Activated naive CD4-positive, alpha-beta T cell treated with anti-CD3 and anti-CD28 coated beads, Interleukin-2, amount 50 U/mL, for 24 hours (primary cell): Measurements from ENCODE around the gene EMCN.
"Not testable (repeated sequence)": the region's sequence is repeated elsewhere in the genome, so short reads cannot be mapped to it uniquely, and the experiment has no call there.

Experiments
- H3K27ac Mint-ChIP-seq: one replicate; pipeline ENCODE4 v1.8.0; 2021; ENCODE audit warnings: mild to moderate bottlenecking, mixed read lengths
- H3K27me3 Mint-ChIP-seq: one replicate; pipeline ENCODE4 v1.8.0; 2021; ENCODE audit warnings: mixed read lengths
- H3K36me3 Mint-ChIP-seq: one replicate; pipeline ENCODE4 v1.8.0; 2021; ENCODE audit warnings: mixed read lengths
- H3K4me1 Mint-ChIP-seq: one replicate; pipeline ENCODE4 v1.8.0; 2021; ENCODE audit warnings: mixed read lengths
- H3K4me3 Mint-ChIP-seq: one replicate; pipeline ENCODE4 v1.8.0; 2021; ENCODE audit warnings: mild to moderate bottlenecking, mixed read lengths
- H3K9me3 Mint-ChIP-seq: one replicate; pipeline ENCODE4 v1.8.0; 2021; ENCODE audit warnings: mixed read lengths

EMCN gene

GRCh38 chr4:100369871-100370270 lies 148.0 kb downstream of the EMCN start:
- Mint-ChIP-seq H3K4me1 (no peaks in the 10 kb centered on the region), H3K9me3 (no peaks in the 10 kb centered on the region), H3K27ac (no peak overlapping the region), H3K4me3 (no peak overlapping the region), H3K27me3 (peaks cover 2% of the 10 kb centered on the region), H3K36me3 (no peaks in the 10 kb centered on the region)

DNA sequence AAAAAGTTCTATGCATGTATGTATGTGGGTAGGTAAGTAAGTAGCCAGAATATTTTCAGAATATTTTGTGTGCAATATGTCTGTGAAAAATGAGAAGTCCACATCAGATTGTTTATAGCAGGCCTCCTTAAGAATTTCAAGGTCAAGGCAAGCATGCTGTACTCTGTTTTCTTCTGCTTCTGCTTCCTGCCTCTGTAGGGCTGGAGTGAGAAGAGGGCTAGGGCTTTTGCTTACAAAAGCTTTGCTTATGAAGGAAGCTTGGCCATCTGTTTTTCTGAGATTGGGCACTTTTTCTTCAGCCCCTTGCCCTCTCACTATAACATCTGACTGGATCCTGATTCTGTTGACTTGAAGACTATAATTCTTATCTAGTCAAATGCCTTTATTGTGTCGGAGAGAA lies 150.4 kb downstream of the EMCN start:
- H3K9me3 Mint-ChIP-seq: no peaks in the 10 kb centered on the region
- H3K4me3 Mint-ChIP-seq: no peak overlapping the region
- no peaks in the 10 kb centered on the region for H3K4me1 Mint-ChIP-seq
- H3K27ac Mint-ChIP-seq: no peak overlapping the region
- H3K36me3 Mint-ChIP-seq: no peaks in the 10 kb centered on the region
- H3K27me3 Mint-ChIP-seq: peaks cover 2% of the 10 kb centered on the region

DNA sequence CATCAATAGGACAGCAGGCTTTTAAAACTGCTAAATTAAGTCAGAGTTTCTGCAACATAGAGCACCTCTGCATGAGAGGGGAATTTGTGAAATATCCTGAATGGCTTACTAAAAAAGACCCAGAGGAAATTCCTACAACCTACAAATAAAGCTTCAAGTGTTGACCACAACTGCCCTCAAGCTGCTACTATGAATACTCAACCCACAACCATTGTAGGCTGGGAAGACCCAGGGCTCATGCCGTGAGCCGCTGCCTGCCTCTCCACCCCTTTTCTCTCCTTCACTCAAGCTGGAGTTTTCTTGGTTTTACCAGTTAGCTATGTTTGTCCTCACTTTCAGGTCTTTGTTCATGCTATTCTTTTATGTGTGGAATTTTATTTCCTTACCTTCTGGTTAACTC lies 151.6 kb downstream of the EMCN start:
- no peak overlapping the region for H3K27ac Mint-ChIP-seq
- no peaks in the 10 kb centered on the region for H3K36me3 Mint-ChIP-seq
- H3K4me3 Mint-ChIP-seq: no peak overlapping the region
- H3K4me1 Mint-ChIP-seq: no peaks in the 10 kb centered on the region
- H3K9me3 Mint-ChIP-seq: no peaks in the 10 kb centered on the region
- peaks cover 2% of the 10 kb centered on the region for H3K27me3 Mint-ChIP-seq

GRCh38 chr4:100362366-100362765 lies 155.5 kb downstream of the EMCN start:
- Mint-ChIP-seq H3K36me3 (no peaks in the 10 kb centered on the region), H3K4me3 (no peak overlapping the region), H3K27me3 (no peaks in the 10 kb centered on the region), H3K27ac (no peak overlapping the region), H3K4me1 (no peaks in the 10 kb centered on the region), H3K9me3 (peaks cover 2% of the 10 kb centered on the region)

- H3K27me3 Mint-ChIP-seq: no peaks in the 10 kb centered on the region
- H3K4me3 Mint-ChIP-seq: no peak overlapping the region
- no peaks in the 10 kb centered on the region for H3K4me1 Mint-ChIP-seq
- H3K36me3 Mint-ChIP-seq: no peaks in the 10 kb centered on the region
- no peak overlapping the region for H3K27ac Mint-ChIP-seq
- peaks cover 11% of the 10 kb centered on the region for H3K9me3 Mint-ChIP-seq
Measured at GRCh38 chr4:100361336-100361735, 156.5 kb downstream of the EMCN start.

GRCh38 chr4:100360211-100360610 lies 157.6 kb downstream of the EMCN start:
- H3K9me3 Mint-ChIP-seq: peaks cover 15% of the 10 kb centered on the region
- no peaks in the 10 kb centered on the region for H3K36me3 Mint-ChIP-seq
- H3K27ac Mint-ChIP-seq: no peak overlapping the region
- H3K4me1 Mint-ChIP-seq: no peaks in the 10 kb centered on the region
- no peaks in the 10 kb centered on the region for H3K27me3 Mint-ChIP-seq
- H3K4me3 Mint-ChIP-seq: no peak overlapping the region

GRCh38 chr4:100359441-100359840 lies 158.4 kb downstream of the EMCN start:
- H3K4me3 Mint-ChIP-seq: no peak overlapping the region
- no peaks in the 10 kb centered on the region for H3K36me3 Mint-ChIP-seq
- H3K27me3 Mint-ChIP-seq: no peaks in the 10 kb centered on the region
- H3K4me1 Mint-ChIP-seq: no peaks in the 10 kb centered on the region
- no peak overlapping the region for H3K27ac Mint-ChIP-seq
- peaks cover 15% of the 10 kb centered on the region for H3K9me3 Mint-ChIP-seq

DNA sequence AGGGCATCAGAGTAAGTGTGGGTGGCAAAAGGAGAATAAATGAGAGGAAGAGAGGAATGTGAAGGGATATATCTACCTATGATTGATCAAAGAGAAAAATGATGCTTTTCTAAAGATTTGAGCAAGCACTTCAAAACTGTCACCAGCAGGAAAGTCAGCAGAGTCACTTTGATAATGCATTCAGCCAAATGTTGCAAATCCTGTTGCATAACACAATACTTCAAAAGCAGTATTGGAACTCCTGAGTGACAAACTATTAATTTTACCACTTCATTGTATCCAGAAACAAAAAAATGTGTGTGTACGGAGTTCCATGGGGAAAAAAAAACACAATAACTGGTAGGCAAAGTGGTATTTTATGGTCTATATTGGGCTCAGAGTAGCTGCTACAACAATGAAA lies 160.3 kb downstream of the EMCN start:
- Mint-ChIP-seq H3K27me3 (no peaks in the 10 kb centered on the region), H3K9me3 (peaks cover 15% of the 10 kb centered on the region), H3K4me1 (no peaks in the 10 kb centered on the region), H3K4me3 (no peak overlapping the region), H3K27ac (no peak overlapping the region), H3K36me3 (no peaks in the 10 kb centered on the region)

- H3K36me3 Mint-ChIP-seq: no peaks in the 10 kb centered on the region
- H3K4me3 Mint-ChIP-seq: no peak overlapping the region
Measured at GRCh38 chr4:100356172-100356571, 161.7 kb downstream of the EMCN start.

DNA sequence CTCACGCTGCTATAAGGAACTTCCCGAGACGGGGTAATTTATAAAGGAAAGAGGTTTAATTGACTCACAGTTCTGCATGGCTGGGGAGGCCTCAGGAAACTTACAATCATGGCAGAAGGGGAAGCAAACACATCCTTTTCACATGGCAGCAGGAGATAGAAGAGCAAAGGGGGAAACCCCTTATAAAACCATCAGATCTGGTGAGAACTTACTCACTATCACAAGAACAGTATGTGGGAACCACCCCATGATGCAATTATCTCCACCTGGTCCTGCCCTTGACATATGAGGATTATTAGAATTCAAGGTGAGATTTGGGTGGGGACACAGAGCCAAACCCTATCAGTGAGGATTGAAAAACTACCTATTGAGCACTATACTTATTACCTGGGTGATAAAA lies 165.5 kb downstream of the EMCN start:
- H3K9me3 Mint-ChIP-seq: peaks cover 18% of the 10 kb centered on the region
- not testable (repeated sequence) for H3K4me1 Mint-ChIP-seq, H3K27me3 Mint-ChIP-seq, H3K27ac Mint-ChIP-seq, H3K4me3 Mint-ChIP-seq, H3K36me3 Mint-ChIP-seq

More at GRCh38 chr4:100356172-100356571, 161.7 kb downstream of the EMCN start:
- H3K27ac Mint-ChIP-seq: no peak overlapping the region
- peaks cover 20% of the 10 kb centered on the region for H3K9me3 Mint-ChIP-seq
- no peaks in the 10 kb centered on the region for H3K4me1 Mint-ChIP-seq
- no peaks in the 10 kb centered on the region for H3K27me3 Mint-ChIP-seq

- Mint-ChIP-seq H3K4me3 (no peak overlapping the region), H3K27me3 (peaks cover 2% of the 10 kb centered on the region), H3K9me3 (peaks cover 10% of the 10 kb centered on the region), H3K36me3 (no peaks in the 10 kb centered on the region), H3K4me1 (no peaks in the 10 kb centered on the region), H3K27ac (no peak overlapping the region)
Measured at GRCh38 chr4:100348473-100348872, 169.3 kb downstream of the EMCN start.

GRCh38 chr4:100347241-100347640 lies 170.6 kb downstream of the EMCN start:
- Mint-ChIP-seq H3K4me1 (no peaks in the 10 kb centered on the region), H3K27ac (no peak overlapping the region), H3K9me3 (peaks cover 7% of the 10 kb centered on the region), H3K4me3 (no peak overlapping the region), H3K36me3 (no peaks in the 10 kb centered on the region), H3K27me3 (peaks cover 2% of the 10 kb centered on the region)

DNA sequence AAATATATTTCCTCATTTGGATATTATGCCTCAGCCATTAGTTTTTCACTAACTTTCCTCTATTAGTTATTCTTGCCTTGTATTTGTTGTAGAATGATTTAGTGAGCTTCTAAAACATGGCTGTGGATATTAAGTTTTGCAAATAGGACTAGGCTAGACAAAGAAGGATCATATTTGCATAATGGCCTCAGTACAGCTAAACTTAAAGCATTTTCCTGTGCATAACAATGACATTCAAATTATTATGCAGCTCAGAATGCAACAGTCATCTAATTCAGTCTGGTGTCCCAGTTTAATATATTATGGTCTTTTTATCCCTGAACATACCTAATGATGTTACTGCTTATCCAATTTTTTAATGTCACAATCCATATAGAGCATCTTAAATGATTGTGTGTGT lies 172.2 kb downstream of the EMCN start:
- H3K4me1 Mint-ChIP-seq: no peaks in the 10 kb centered on the region
- H3K27ac Mint-ChIP-seq: no peak overlapping the region
- no peaks in the 10 kb centered on the region for H3K36me3 Mint-ChIP-seq
- H3K4me3 Mint-ChIP-seq: no peak overlapping the region
- peaks cover 2% of the 10 kb centered on the region for H3K27me3 Mint-ChIP-seq
- H3K9me3 Mint-ChIP-seq: peaks cover 5% of the 10 kb centered on the region
